GM19043 (cell line): ENCODE data around the gene UNC5B.

Experiments used
- ATAC-seq: cut with Tn5 transposase; IDR thresholded peaks from one replicate; pipeline ENCODE4 v1.9.1; 2021; ENCODE audit warnings: low read depth; ENCODE audit not compliant: unreplicated experiment

The UNC5B gene

DNA sequence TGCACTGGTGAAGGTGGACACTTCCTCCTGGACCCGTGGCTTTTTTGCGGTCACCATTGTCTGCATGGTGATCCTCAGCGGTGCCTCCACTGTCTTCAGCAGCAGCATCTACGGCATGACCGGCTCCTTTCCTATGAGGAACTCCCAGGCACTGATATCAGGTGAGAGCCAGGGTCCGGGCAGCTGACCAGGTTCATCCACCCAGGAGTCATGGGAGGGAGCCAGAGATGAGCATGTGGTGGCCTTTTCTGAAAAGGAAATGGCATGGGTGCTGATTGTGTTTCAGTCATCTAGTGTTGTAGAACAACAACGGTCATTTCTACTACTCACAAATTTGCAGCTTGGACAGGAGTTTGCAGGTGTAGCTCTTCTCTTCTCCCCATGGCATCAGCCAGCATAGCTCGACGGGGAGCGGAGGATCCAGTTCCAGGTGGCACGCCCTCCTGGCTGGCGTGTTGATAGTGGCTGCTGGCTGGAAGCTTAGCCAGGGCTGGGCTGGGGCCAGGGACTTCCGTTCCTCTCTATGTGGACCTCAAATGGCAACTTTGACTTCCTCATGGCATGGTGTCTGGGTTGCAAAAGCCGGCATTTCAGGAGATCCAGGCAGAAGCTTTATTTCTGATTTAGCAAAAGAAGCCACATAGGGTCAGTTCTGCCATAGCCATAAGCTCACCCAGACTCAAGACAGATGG lies 139.4 kb downstream of the UNC5B start:
- ATAC-seq, result no peak
